Heart left ventricle (tissue), 13 donors: ENCODE results near the gene MAP1A.

Experiments
- CTCF ChIP-seq, 12 donors: fragments of 200-600 bp; sonication (generic) in 4 of 12; IDR thresholded peaks; one replicate each; pipeline versions ENCODE4 v1.5.0 to v1.8.0; 2018 to 2022; ENCODE audit warnings: antibody characterized with exemption in 12 of 12, mild to moderate bottlenecking in 5 of 12
- POLR2A ChIP-seq, 2 donors: fragments of 450-650 bp; IDR thresholded peaks; one replicate each; pipeline ENCODE4 v1.6.1; 2017; ENCODE audit warnings: antibody characterized with exemption in 2 of 2, mild to moderate bottlenecking in 2 of 2, moderate library complexity in 2 of 2
- donor health status: ischemic (EF 13 %, LVEDD 7.1; RV severe dilation, severe dysfunction).
- donor health status: DM: no; HTN: yes; CAD: no.
- donor health status: DM: no; HTN: no; CAD: no.
- donor health status: ischemic (EF 25% LVEDD 6.9; RV normal size, moderate dysfunction).
- donor health status: ischemic (EF 25% LVEDD 5.7; RV mildly dilated, moderate dysfunction).
- donor health status: ischemic (EF 35%, LVEDD 5.7; RV mildly dilated, moderate dysfunction).
- donor health status: nonischemic (EF 11% LVEDD 7.7; RV severe dilation, severe dysfunction).
- donor health status: DM: yes; HTN: yes; CAD: no.
- donor health status: PGD.
- donor health status: ischemic (EF 29% LVEDD 5.4; RV normal size, mild dysfunction).
- donor health status: nonischemic (EF 23%, LVEDD 6.1; RV moderate dilation, normal function).

GRCh38 chr15:43519196-43519595, 1.8 kb downstream of the MAP1A start:
- TF ChIP-seq CTCF (IDR thresholded peaks at IDR 0.05) (no peak), POLR2A (IDR thresholded peaks at IDR 0.05) (no peak)
